GM12878 (cell line): ENCODE data around the gene USO1. TPM values are rescaled to one million over a fixed set of nuclear protein-coding genes. Genes with fewer than 3 reads are reported as not detected.

Experiments
- ATAC-seq: fragments of 200-7000 bp; cut with Tn5 transposase; 3 replicates; pipeline ENCODE4 v1.9.1; 2020; ENCODE audit warnings: mild to moderate bottlenecking, moderate library complexity
- BruUV-seq: library from RNA; stranded (reverse); fragments of 400-500 nt; replicated peaks from 2 replicates; lab custom pipeline; 2021; lab: Mats Ljungman, UMichigan
- CTCF ChIA-PET: fragments of 300-600 bp; sonication (Branson Sonifier 250); formaldehyde crosslinking; extraction: SDS; loops from one replicate; lab custom pipeline; 2021; ENCODE audit warnings: inconsistent platforms; lab: Yijun Ruan, JAX
- POLR2A ChIA-PET: fragments of 350-600 bp; formaldehyde crosslinking; extraction: SDS; loops from one replicate; lab custom pipeline; 2021; ENCODE audit warnings: inconsistent platforms; lab: Charles Lee
- RAD21 ChIA-PET: fragments of 300-600 bp; sonication (Branson Sonifier 250); formaldehyde crosslinking; loops from one replicate; lab custom pipeline; 2023; ENCODE audit warnings: antibody characterized with exemption; ENCODE audit not compliant: unreplicated experiment; lab: Charles Lee
- SMC1A ChIA-PET: fragments of 300-600 bp; sonication (Branson Sonifier 250); formaldehyde crosslinking; loops from one replicate; lab custom pipeline; 2023; ENCODE audit not compliant: unreplicated experiment, uncharacterized antibody; lab: Charles Lee
- DNase-seq: peaks from one replicate; pipeline ENCODE4 v3.0.0-alpha.2; 2011; ENCODE audit warnings: low read depth, low spot score
- FAIRE-seq: peaks from 3 replicates; lab custom pipeline; 2011; peaks lifted over from hg19 to GRCh38; lab: Jason Lieb, UNC
- H2AFZ ChIP-seq: 2 replicates; pipeline ENCODE4 v1.6.0; 2011; ENCODE audit warnings: low read depth, low read length, control low read depth; ENCODE audit not compliant: control insufficient read depth
- H3K27ac ChIP-seq: 2 replicates; pipeline ENCODE4 v1.5.1; 2011; ENCODE audit warnings: control low read depth; ENCODE audit not compliant: control insufficient read depth, insufficient read depth
- H3K27me3 ChIP-seq, 2 experiments: replicated peaks in 1 of 2; 2 replicates each; pipeline versions ENCODE4 v1.6.0 to v1.6.1; 2011; ENCODE audit warnings: low read length in 1 of 2; ENCODE audit not compliant: control insufficient read depth in 2 of 2, insufficient read depth in 2 of 2
- H3K36me3 ChIP-seq, 2 experiments: 2 replicates each; pipeline ENCODE4 v1.5.1; 2011; ENCODE audit warnings: low read length in 1 of 2; ENCODE audit not compliant: control insufficient read depth in 2 of 2, insufficient read depth in 2 of 2
- H3K4me1 ChIP-seq: 2 replicates; pipeline ENCODE4 v1.6.1; 2011; ENCODE audit warnings: mild to moderate bottlenecking, low read length, moderate library complexity, mixed read lengths; ENCODE audit not compliant: control insufficient read depth, insufficient read depth
- H3K4me2 ChIP-seq: 2 replicates; pipeline ENCODE4 v1.6.0; 2011; ENCODE audit warnings: control low read depth; ENCODE audit not compliant: control insufficient read depth, insufficient read depth
- H3K4me3 ChIP-seq: fragments of 200-600 bp; sonication (generic); 2 replicates; pipeline ENCODE4 v1.5.1; 2016
- H3K79me2 ChIP-seq: 2 replicates; pipeline ENCODE4 v1.6.0; 2011; ENCODE audit warnings: low read length; ENCODE audit not compliant: control insufficient read depth, insufficient read depth
- H3K9ac ChIP-seq: 2 replicates; pipeline ENCODE4 v1.8.0; 2011; ENCODE audit warnings: low read length, control low read depth, mixed read lengths; ENCODE audit not compliant: control insufficient read depth, insufficient read depth
- H3K9me3 ChIP-seq: replicated peaks from 3 replicates; pipeline ENCODE4 v1.5.1; 2011; ENCODE audit warnings: mild to moderate bottlenecking, low read length; ENCODE audit not compliant: control insufficient read depth, insufficient read depth
- H4K20me1 ChIP-seq: 2 replicates; pipeline ENCODE4 v1.6.0; 2011; ENCODE audit not compliant: control insufficient read depth, insufficient read depth
- BHLHE40 ChIP-seq, 2 experiments: fragments of 450-650 bp in 1 of 2; IDR thresholded peaks; 2 replicates each; pipeline ENCODE4 v1.6.1; 2011 to 2017; ENCODE audit warnings: low read depth in 2 of 2, borderline replicate concordance in 1 of 2, improper control_type of control experiment in 1 of 2, low read length in 1 of 2, mild to moderate bottlenecking in 1 of 2
- GATAD2B ChIP-seq: fragments of 450-650 bp; conservative IDR thresholded peaks from 2 replicates; pipeline ENCODE4 v1.6.1; 2017; ENCODE audit warnings: low read depth, mild to moderate bottlenecking, moderate library complexity
- HCFC1 ChIP-seq: fragments of 150-350 bp; IDR thresholded peaks from 2 replicates; pipeline ENCODE4 v1.6.1; 2014; ENCODE audit warnings: low read length
- IKZF1 ChIP-seq: fragments of 450-650 bp; conservative IDR thresholded peaks from 2 replicates; pipeline ENCODE4 v1.6.1; 2017; ENCODE audit warnings: antibody characterized with exemption, mild to moderate bottlenecking
- LARP7 ChIP-seq: fragments of 450-650 bp; IDR thresholded peaks from 2 replicates; pipeline ENCODE4 v1.6.1; 2017; ENCODE audit warnings: mild to moderate bottlenecking
- RB1 ChIP-seq: fragments of 450-650 bp; formaldehyde crosslinking; IDR thresholded peaks from 2 replicates; pipeline ENCODE4 v1.6.1; 2017; ENCODE audit warnings: mild to moderate bottlenecking, borderline replicate concordance
- ZNF687 ChIP-seq: fragments of 450-650 bp; IDR thresholded peaks from 2 replicates; pipeline ENCODE4 v1.6.1; 2017; ENCODE audit warnings: mild to moderate bottlenecking, moderate library complexity
- ZZZ3 ChIP-seq: IDR thresholded peaks from 2 replicates; pipeline ENCODE4 v1.6.1; 2011; ENCODE audit warnings: low read depth; ENCODE audit not compliant: control insufficient read depth, insufficient read length
- WGBS: methylation state at CpG from one replicate; pipeline ENCODE4 v1.1.6; 2016; ENCODE audit warnings: low lambda C conversion rate; ENCODE audit not compliant: insufficient replicate concordance, insufficient coverage; ENCODE audit errors: missing lambda C conversion rate; 5-methylcytosine and 5-hydroxymethylcytosine counted together
- in situ Hi-C: fragments of 300-500 bp; cut with MboI; formaldehyde crosslinking; loops from 9 replicates; pipeline ENCODE4 v1.14.3; 2018; ENCODE audit warnings: mixed read lengths
- intact Hi-C: fragments of 100-400 bp; cut with micrococcal nuclease; formaldehyde crosslinking; loops from one replicate; pipeline ENCODE4 v1.14.2; 2022; ENCODE audit not compliant: unreplicated experiment
- polyA plus RNA-seq, 11 experiments: library from polyadenylated mRNA; depleted of rRNA in 4 of 11; unstranded in 6 of 11; stranded (reverse) in 5 of 11; fragments of >200 nt; fragmentation: Nextera tagmentation in 4 of 11; fragmentation: Illumina TruSeq in 1 of 11; extraction: Ambion mirVana in 4 of 11; extraction: Trizol in 1 of 11; gene quantifications; 1 replicate in 1 of 11; 2 replicates in 10 of 11; pipeline versions ENCODE4 v1.2.1 to v1.2.3, GENCODE V29; 2011 to 2016; ENCODE audit warnings: inconsistent platforms in 2 of 11, missing spikeins in 2 of 11, low read depth in 1 of 11
- total RNA-seq, 4 experiments: library from RNA; depleted of rRNA in 3 of 4; stranded (reverse); fragments of >200 nt in 3 of 4; fragmentation: Illumina TruSeq in 1 of 4; extraction: Trizol in 1 of 4; gene quantifications; 2 replicates each; pipeline versions ENCODE4 v1.2.1 to v1.2.3, GENCODE V29; 2013 to 2021
- TF ChIP-seq, protein P1 (sequence below): fragments of 450-650 bp; IDR thresholded peaks from 2 replicates; pipeline ENCODE4 v1.6.1; 2017; ENCODE audit warnings: low read depth, mild to moderate bottlenecking, moderate library complexity
- TF ChIP-seq, protein P2 (sequence below): fragments of 450-650 bp; formaldehyde crosslinking; IDR thresholded peaks from 2 replicates; pipeline ENCODE4 v1.4.0; 2020; ENCODE audit warnings: mild to moderate bottlenecking, moderate library complexity

The USO1 gene
- total and polyA plus RNA-seq, 10 of the 15 experiments (the other 5 are each of a cell fraction or from before 2014, with no cell fraction given), result 19.4 to 79.7 (median 59.6) TPM

DNA sequence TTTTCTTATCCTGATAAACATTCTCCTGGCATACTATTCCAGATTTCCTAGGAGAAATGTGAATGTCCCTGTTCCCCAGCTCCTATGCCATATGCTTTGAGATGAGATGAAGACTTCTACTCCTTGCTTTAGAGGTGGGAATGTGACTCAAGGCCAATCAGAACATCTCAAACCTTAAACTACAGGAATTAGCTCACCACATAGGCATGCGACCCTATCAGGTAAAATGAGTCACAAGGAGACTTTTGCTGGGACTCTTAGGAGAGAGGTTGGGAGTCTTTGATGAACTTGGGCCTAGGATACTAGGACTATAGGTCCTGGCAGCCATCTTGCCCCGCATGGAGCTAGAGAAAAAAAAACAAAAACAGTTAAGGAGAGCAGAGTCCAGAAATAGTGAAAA, 5.8 kb upstream of the USO1 start:
- H3K79me2 ChIP-seq, result peaks cover 7% of the 10 kb centered on the region
- no peak for DNase-seq
- ChIA-PET CTCF (interaction anchor here (1.7 kb wide), 1 partner anchor 11 kb away, joined by 4 read pairs; no protein-coding TSS in a partner anchor), POLR2A (interaction anchor here (0.6 to 0.9 kb wide), 2 partner anchors 15 to 45 kb away, joined by 3 read pairs; partner anchors contain the start of gene G3BP2), SMC1A (no interaction called here), RAD21 (no interaction called here)
- intact Hi-C loops, result no loop called here
- H3K36me3 ChIP-seq, result no peaks in the 10 kb centered on the region
- in situ Hi-C loops, result no loop called here
- no peak overlapping the region for H3K27ac ChIP-seq
- no peak overlapping the region for H2AFZ ChIP-seq
- FAIRE-seq, result no peak
- no TSS peak for BruUV-seq
- no peak overlapping the region for H3K4me3 ChIP-seq
- H4K20me1 ChIP-seq, result no peaks in the 10 kb centered on the region
- H3K4me1 ChIP-seq, result peaks cover 8% of the 10 kb centered on the region
- H3K9me3 ChIP-seq, result no peaks in the 10 kb centered on the region
- H3K9ac ChIP-seq, result no peak overlapping the region
- ATAC-seq, result no peak
- WGBS, result 91% methylated on average over 2 of the region's 2 CpGs
- H3K4me2 ChIP-seq, result no peak overlapping the region
- no peaks in the 10 kb centered on the region for H3K27me3 ChIP-seq
- TF ChIP-seq ZZZ3 (no peak), IKZF1 (no peak), GATAD2B (no peak), ZNF687 (no peak), BHLHE40 (IDR thresholded peaks at IDR 0.05; ENCODE audit: borderline replicate concordance in 1 of 2, low read depth in 2 of 2, low read length in 1 of 2) (no peak), LARP7 (no peak), RB1 (no peak), HCFC1 (no peak)
- TF ChIP-seq, protein P1, sequence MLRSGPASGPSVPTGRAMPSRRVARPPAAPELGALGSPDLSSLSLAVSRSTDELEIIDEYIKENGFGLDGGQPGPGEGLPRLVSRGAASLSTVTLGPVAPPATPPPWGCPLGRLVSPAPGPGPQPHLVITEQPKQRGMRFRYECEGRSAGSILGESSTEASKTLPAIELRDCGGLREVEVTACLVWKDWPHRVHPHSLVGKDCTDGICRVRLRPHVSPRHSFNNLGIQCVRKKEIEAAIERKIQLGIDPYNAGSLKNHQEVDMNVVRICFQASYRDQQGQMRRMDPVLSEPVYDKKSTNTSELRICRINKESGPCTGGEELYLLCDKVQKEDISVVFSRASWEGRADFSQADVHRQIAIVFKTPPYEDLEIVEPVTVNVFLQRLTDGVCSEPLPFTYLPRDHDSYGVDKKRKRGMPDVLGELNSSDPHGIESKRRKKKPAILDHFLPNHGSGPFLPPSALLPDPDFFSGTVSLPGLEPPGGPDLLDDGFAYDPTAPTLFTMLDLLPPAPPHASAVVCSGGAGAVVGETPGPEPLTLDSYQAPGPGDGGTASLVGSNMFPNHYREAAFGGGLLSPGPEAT, result no peak
- TF ChIP-seq, protein P2, sequence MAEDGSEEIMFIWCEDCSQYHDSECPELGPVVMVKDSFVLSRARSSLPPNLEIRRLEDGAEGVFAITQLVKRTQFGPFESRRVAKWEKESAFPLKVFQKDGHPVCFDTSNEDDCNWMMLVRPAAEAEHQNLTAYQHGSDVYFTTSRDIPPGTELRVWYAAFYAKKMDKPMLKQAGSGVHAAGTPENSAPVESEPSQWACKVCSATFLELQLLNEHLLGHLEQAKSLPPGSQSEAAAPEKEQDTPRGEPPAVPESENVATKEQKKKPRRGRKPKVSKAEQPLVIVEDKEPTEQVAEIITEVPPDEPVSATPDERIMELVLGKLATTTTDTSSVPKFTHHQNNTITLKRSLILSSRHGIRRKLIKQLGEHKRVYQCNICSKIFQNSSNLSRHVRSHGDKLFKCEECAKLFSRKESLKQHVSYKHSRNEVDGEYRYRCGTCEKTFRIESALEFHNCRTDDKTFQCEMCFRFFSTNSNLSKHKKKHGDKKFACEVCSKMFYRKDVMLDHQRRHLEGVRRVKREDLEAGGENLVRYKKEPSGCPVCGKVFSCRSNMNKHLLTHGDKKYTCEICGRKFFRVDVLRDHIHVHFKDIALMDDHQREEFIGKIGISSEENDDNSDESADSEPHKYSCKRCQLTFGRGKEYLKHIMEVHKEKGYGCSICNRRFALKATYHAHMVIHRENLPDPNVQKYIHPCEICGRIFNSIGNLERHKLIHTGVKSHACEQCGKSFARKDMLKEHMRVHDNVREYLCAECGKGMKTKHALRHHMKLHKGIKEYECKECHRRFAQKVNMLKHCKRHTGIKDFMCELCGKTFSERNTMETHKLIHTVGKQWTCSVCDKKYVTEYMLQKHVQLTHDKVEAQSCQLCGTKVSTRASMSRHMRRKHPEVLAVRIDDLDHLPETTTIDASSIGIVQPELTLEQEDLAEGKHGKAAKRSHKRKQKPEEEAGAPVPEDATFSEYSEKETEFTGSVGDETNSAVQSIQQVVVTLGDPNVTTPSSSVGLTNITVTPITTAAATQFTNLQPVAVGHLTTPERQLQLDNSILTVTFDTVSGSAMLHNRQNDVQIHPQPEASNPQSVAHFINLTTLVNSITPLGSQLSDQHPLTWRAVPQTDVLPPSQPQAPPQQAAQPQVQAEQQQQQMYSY (CRISPR knock-in tag), result no peak
